ENCODE results near the gene COL6A2.
"Not testable (repeated sequence)": the region's sequence is repeated elsewhere in the genome, so short reads cannot be mapped to it uniquely, and the experiment has no call there.

- not testable (repeated sequence) for TF ChIP-seq CTCF, POLR2AphosphoS5, POLR2A, EP300 (IDR thresholded peaks at IDR 0.05)
These were observed 21.2 kb upstream of the COL6A2 start for GRCh38 chr21:46076724-46077123.
